Neural cell (in vitro differentiated cells): ENCODE results near the gene HMX1. TPM values are rescaled to one million over a fixed set of nuclear protein-coding genes. Genes with fewer than 3 reads are reported as not detected.

ENCODE experiments used
- H2AFZ ChIP-seq: fragments of 200-600, 300-800 bp; sonication (generic), shearing (Covaris generic); 2 replicates; pipeline ENCODE4 v1.6.0; 2014; ENCODE audit warnings: low read depth, mild to moderate bottlenecking, antibody characterized with exemption, low read length, moderate library complexity
- H3F3A ChIP-seq: fragments of 200-600 bp; shearing (Covaris generic); 2 replicates; pipeline ENCODE4 v1.6.1; 2016; ENCODE audit warnings: mild to moderate bottlenecking, moderate library complexity, mixed read lengths, antibody characterized with exemption, low read length; ENCODE audit not compliant: insufficient read depth, poor library complexity, severe bottlenecking
- H3K27ac ChIP-seq: fragments of 200-600, 300-800 bp; sonication (generic), shearing (Covaris generic); 2 replicates; pipeline ENCODE4 v1.5.1; 2014; ENCODE audit warnings: mild to moderate bottlenecking, low read length, moderate library complexity
- H3K27me3 ChIP-seq: fragments of 300-800, 200-600 bp; sonication (generic), shearing (Covaris generic); 2 replicates; pipeline ENCODE4 v1.6.0; 2014; ENCODE audit warnings: mild to moderate bottlenecking, low read depth, low read length, moderate library complexity; ENCODE audit not compliant: insufficient read depth
- H3K36me3 ChIP-seq: fragments of 300-800, 200-600 bp; sonication (generic), shearing (Covaris generic); 2 replicates; pipeline ENCODE4 v1.5.1; 2014; ENCODE audit warnings: mild to moderate bottlenecking, antibody characterized with exemption, low read length, moderate library complexity; ENCODE audit not compliant: insufficient read depth
- H3K4me2 ChIP-seq: fragments of 300-800, 200-600 bp; sonication (generic), shearing (Covaris generic); 2 replicates; pipeline ENCODE4 v1.6.0; 2014; ENCODE audit warnings: mild to moderate bottlenecking, low read length
- H3K4me3 ChIP-seq: fragments of 300-800, 200-600 bp; sonication (generic), shearing (Covaris generic); 2 replicates; pipeline ENCODE4 v1.5.1; 2014; ENCODE audit warnings: mild to moderate bottlenecking, low read length, moderate library complexity
- H3K79me2 ChIP-seq: fragments of 200-600 bp; shearing (Covaris generic); replicated peaks from 2 replicates; pipeline ENCODE4 v1.6.0; 2014; ENCODE audit warnings: mild to moderate bottlenecking, low read length, moderate library complexity; ENCODE audit not compliant: insufficient read depth
- H3K9ac ChIP-seq: fragments of 300-800, 200-600 bp; sonication (generic), shearing (Covaris generic); 2 replicates; pipeline ENCODE4 v1.6.1; 2016; ENCODE audit warnings: mild to moderate bottlenecking, low read length, mixed read lengths
- H3K9me2 ChIP-seq: fragments of 200-600 bp; shearing (Covaris generic); 2 replicates; pipeline ENCODE4 v1.6.1; 2016; ENCODE audit warnings: mild to moderate bottlenecking, low read length, mixed read lengths; ENCODE audit not compliant: insufficient read depth
- H3K9me3 ChIP-seq: fragments of 200-600, 300-800 bp; sonication (generic), shearing (Covaris generic); 2 replicates; pipeline ENCODE4 v1.6.1; 2016; ENCODE audit warnings: mild to moderate bottlenecking, mixed run types, low read length, moderate library complexity, mixed read lengths
- H4K20me1 ChIP-seq: fragments of 200-600 bp; shearing (Covaris generic); 2 replicates; pipeline ENCODE4 v1.6.1; 2016; ENCODE audit warnings: mild to moderate bottlenecking, mixed run types; ENCODE audit not compliant: insufficient read depth
- CTCF ChIP-seq: fragments of 450-650 bp; IDR thresholded peaks from 2 replicates; pipeline ENCODE4 v1.5.1; 2014; ENCODE audit warnings: antibody characterized with exemption, mild to moderate bottlenecking, moderate library complexity; ENCODE audit not compliant: poor library complexity, severe bottlenecking
- EP300 ChIP-seq: fragments of 450-650 bp; conservative IDR thresholded peaks from 2 replicates; pipeline ENCODE4 v1.6.1; 2014; ENCODE audit warnings: antibody characterized with exemption, mild to moderate bottlenecking, moderate library complexity; ENCODE audit not compliant: poor library complexity, severe bottlenecking
- EZH2 ChIP-seq: fragments of 200-600, 300-800 bp; shearing (Covaris generic), sonication (generic); IDR thresholded peaks from 2 replicates; pipeline ENCODE4 v1.6.1; 2014; ENCODE audit warnings: antibody characterized with exemption, low read length, borderline replicate concordance, mild to moderate bottlenecking; ENCODE audit not compliant: insufficient read depth, poor library complexity, severe bottlenecking
- MXI1 ChIP-seq: fragments of 450-650 bp; conservative IDR thresholded peaks from 2 replicates; pipeline ENCODE4 v1.6.1; 2014; ENCODE audit warnings: antibody characterized with exemption, mild to moderate bottlenecking; ENCODE audit not compliant: poor library complexity, severe bottlenecking
- POLR2AphosphoS5 ChIP-seq: IDR thresholded peaks from 2 replicates; pipeline ENCODE4 v1.6.1; 2012
- RAD21 ChIP-seq: fragments of 450-650 bp; conservative IDR thresholded peaks from 2 replicates; pipeline ENCODE4 v1.6.1; 2014; ENCODE audit warnings: antibody characterized with exemption, mild to moderate bottlenecking, moderate library complexity
- REST ChIP-seq: IDR thresholded peaks from 2 replicates; pipeline ENCODE4 v1.6.1; 2012; ENCODE audit warnings: borderline replicate concordance
- SMC3 ChIP-seq: fragments of 450-650 bp; conservative IDR thresholded peaks from 2 replicates; pipeline ENCODE4 v1.6.1; 2014; ENCODE audit warnings: antibody characterized with exemption, mild to moderate bottlenecking, moderate library complexity; ENCODE audit not compliant: poor library complexity
- TAF1 ChIP-seq: IDR thresholded peaks from 2 replicates; pipeline ENCODE4 v1.6.1; 2012; ENCODE audit warnings: low read depth
- polyA plus RNA-seq: library from polyadenylated mRNA; depleted of rRNA; stranded (reverse); fragments of >200 nt; gene quantifications from 2 replicates; pipeline ENCODE4 v1.2.3, GENCODE V29; 2014

Gene HMX1
- polyA plus RNA-seq, 1 donor from 2014 or later = 0.89 TPM

GRCh38 chr4:8913858-8914460 is 42.3 kb upstream of the HMX1 start:
- Histone ChIP-seq H3F3A (no peaks in the 10 kb centered on the region), H3K27me3 (peaks cover 6% of the 10 kb centered on the region)

More at GRCh38 chr4:8913858-8914460, 42.3 kb upstream of the HMX1 start:
- Histone ChIP-seq H3K79me2 (no peaks in the 10 kb centered on the region), H3K4me2 (no peak overlapping the region), H4K20me1 (no peaks in the 10 kb centered on the region), H3K4me3 (no peak overlapping the region), H3K27ac (no peak overlapping the region), H3K9ac (no peak overlapping the region), H3K9me3 (no peaks in the 10 kb centered on the region), H3K36me3 (no peaks in the 10 kb centered on the region), H2AFZ (no peak overlapping the region), H3K9me2 (no peaks in the 10 kb centered on the region)
- TF ChIP-seq RAD21 (no peak), TAF1 (no peak), SMC3 (no peak), EZH2 (no peak), POLR2AphosphoS5 (no peak), MXI1 (no peak), EP300 (no peak), CTCF (no peak), REST (no peak)
